Heart right ventricle (tissue), 16 donors: Measurements from ENCODE around the gene FBXL20. TPM values are rescaled to one million over a fixed set of nuclear protein-coding genes. Genes with fewer than 3 reads are reported as not detected.

ENCODE experiments used
- ATAC-seq, 8 donors: fragments of 200-7000 bp; cut with Tn5 transposase; one replicate each; pipeline ENCODE4 v1.9.1; 2020; ENCODE audit warnings: mild to moderate bottlenecking in 8 of 8, moderate library complexity in 8 of 8, moderate number of reproducible peaks in 1 of 8
- DNase-seq, 2 donors: peaks; one replicate each; pipeline ENCODE4 v3.0.0-alpha.2; 2020
- H3K27ac ChIP-seq, 10 donors: fragments of 200-600 bp; sonication (generic) in 2 of 10; one replicate each; pipeline versions ENCODE4 v1.5.0 to v1.8.0; 2020 to 2022; ENCODE audit warnings: mild to moderate bottlenecking in 3 of 10
- H3K27me3 ChIP-seq, 7 donors: fragments of 200-600 bp; one replicate each; pipeline ENCODE4 v1.8.0; 2021 to 2022; ENCODE audit warnings: mild to moderate bottlenecking in 2 of 7
- H3K36me3 ChIP-seq, 9 donors: fragments of 200-600 bp; sonication (generic) in 1 of 9; one replicate each; pipeline versions ENCODE4 v1.5.0 to v1.8.0; 2020 to 2022; ENCODE audit warnings: mild to moderate bottlenecking in 2 of 9
- H3K4me1 ChIP-seq, 9 donors: fragments of 200-600 bp; sonication (generic) in 1 of 9; one replicate each; pipeline versions ENCODE4 v1.5.0 to v1.8.0; 2020 to 2022; ENCODE audit warnings: mild to moderate bottlenecking in 4 of 9
- H3K4me3 ChIP-seq, 10 donors: fragments of 200-600 bp; sonication (generic) in 2 of 10; one replicate each; pipeline versions ENCODE4 v1.5.0 to v1.8.0; 2020 to 2022; ENCODE audit warnings: mild to moderate bottlenecking in 7 of 10, moderate library complexity in 2 of 10
- H3K9me3 ChIP-seq, 11 donors: fragments of 200-600 bp in 10 of 11; sonication (generic) in 2 of 11; one replicate each; pipeline versions ENCODE4 v1.5.0 to v1.8.0; 2013 to 2022; ENCODE audit warnings: mild to moderate bottlenecking in 2 of 11, control low read depth in 1 of 11, moderate library complexity in 1 of 11
- CTCF ChIP-seq, 9 donors: fragments of 200-600 bp; sonication (generic) in 2 of 9; IDR thresholded peaks; one replicate each; pipeline versions ENCODE4 v1.5.0 to v1.8.0; 2021 to 2022; ENCODE audit warnings: antibody characterized with exemption in 9 of 9, mild to moderate bottlenecking in 5 of 9, moderate library complexity in 1 of 9
- WGBS, 2 donors: extraction: QIAGEN DNeasy Blood & Tissue Kit; methylation state at CpG; one replicate each; pipeline ENCODE4 v1.1.7; 2013; ENCODE audit warnings: inconsistent platforms in 1 of 2; 5-methylcytosine and 5-hydroxymethylcytosine counted together
- intact Hi-C, 10 donors: fragments of 100-400 bp; cut with DNase I; formaldehyde crosslinking; loops; one replicate each; pipeline versions ENCODE4 v1.11.1 to v1.14.2; 2022
- polyA plus RNA-seq, 2 donors: library from polyadenylated mRNA; stranded (reverse); fragments of 200-250 nt; gene quantifications; one replicate each; pipeline ENCODE4 v1.2.3, GENCODE V29; 2013
- total RNA-seq, 10 donors: library from RNA; stranded (reverse); fragmentation: NEBNext Ultra II Directional in 3 of 10; extraction: Animal tissue kit (Norgen Biotek cat#: 25700) in 3 of 10; gene quantifications; one replicate each; pipeline versions ENCODE4 v1.2.1 to v1.2.4, GENCODE V29; 2021 to 2023
- donor health status: Arrhythmogenic right ventricular cardiomyopathy.
- donor health status: ischemic (EF 13 %, LVEDD 7.1; RV severe dilation, severe dysfunction).
- donor health status: healthy with polysubstance abuse.
- donor health status: DM: no; HTN: yes; CAD: no.
- donor health status: DM: no; HTN: no; CAD: no.
- donor health status: ischemic (EF 25% LVEDD 6.9; RV normal size, moderate dysfunction).
- donor health status: ischemic (EF 25% LVEDD 5.7; RV mildly dilated, moderate dysfunction).
- donor health status: healthy.
- donor health status: DM: yes; HTN: yes; CAD: no.
- donor health status: Ischemic cardiomyopathy.
- donor health status: ischemic (EF 35%, LVEDD 5.7; RV mildly dilated, moderate dysfunction).
- donor health status: nonischemic (EF 11% LVEDD 7.7; RV severe dilation, severe dysfunction).
- donor health status: DM: yes; HTN: yes; CAD: no.
- donor health status: PGD.
- donor health status: ischemic (EF 29% LVEDD 5.4; RV normal size, mild dysfunction).
- donor health status: nonischemic (EF 23%, LVEDD 6.1; RV moderate dilation, normal function).

FBXL20 gene
- total and polyA plus RNA-seq, 12 donors: 1.7 to 19.7 (median 15.5) TPM

- Histone ChIP-seq H3K27me3 (peaks cover 0 to 26% (median 6%) of the 10 kb centered on the region in 7 donors), H3K9me3 (no peaks in the 10 kb centered on the region), H3K4me3 (no peak overlapping the region), H3K4me1 (peaks cover 0 to 14% (median 4%) of the 10 kb centered on the region in 9 donors), H3K36me3 (no peaks in the 10 kb centered on the region), H3K27ac (peak overlapping the region in 6 of 10 donors; percentile 3 to 63 (median 30))
- TF ChIP-seq CTCF (IDR thresholded peaks at IDR 0.05): no peak
- DNase-seq: peak in 1 of 2 donors; percentile 63
- intact Hi-C loops: no loop called here
- WGBS, 2 donors: 33 to 43% methylated on average over 8 of the region's 8 CpGs
- ATAC-seq: peak; percentile 23 to 83 (median 73)
These were observed 181.7 kb downstream of the FBXL20 start for GRCh38 chr17:39219647-39220154.

- Histone ChIP-seq H3K27ac (no peak overlapping the region), H3K4me3 (no peak overlapping the region), H3K36me3 (no peaks in the 10 kb centered on the region), H3K4me1 (peaks cover 0 to 10% (median 4%) of the 10 kb centered on the region in 9 donors), H3K27me3 (peaks cover 0 to 18% (median 0%) of the 10 kb centered on the region in 7 donors), H3K9me3 (no peaks in the 10 kb centered on the region)
- 69 to 74% methylated on average over 8 of the region's 8 CpGs for WGBS, 2 donors
- ATAC-seq (no peak), DNase-seq (no peak)
- no peak for TF ChIP-seq CTCF (IDR thresholded peaks at IDR 0.05)
- intact Hi-C loops: no loop called here
These were observed 182.5 kb downstream of the FBXL20 start for GRCh38 chr17:39218906-39219305.

- H3K4me3 ChIP-seq: no peak overlapping the region
- no peaks in the 10 kb centered on the region for H3K36me3 ChIP-seq
- H3K9me3 ChIP-seq: no peaks in the 10 kb centered on the region
- H3K4me1 ChIP-seq: peaks cover 0 to 10% (median 4%) of the 10 kb centered on the region in 9 donors
- H3K27me3 ChIP-seq: peaks cover 0 to 10% (median 0%) of the 10 kb centered on the region in 7 donors
- ATAC-seq (no peak), DNase-seq (no peak)
- WGBS, 2 donors: 27 to 28% methylated on average over 24 of the region's 24 CpGs
- intact Hi-C loops: no loop called here
- no peak overlapping the region for H3K27ac ChIP-seq
- no peak for TF ChIP-seq CTCF (IDR thresholded peaks at IDR 0.05)
These were observed 183.6 kb downstream of the FBXL20 start for GRCh38 chr17:39217734-39218369.

GRCh38 chr17:39213852-39214251 lies 187.6 kb downstream of the FBXL20 start:
- no peak overlapping the region for H3K4me3 ChIP-seq
- H3K27ac ChIP-seq: no peak overlapping the region
- no peaks in the 10 kb centered on the region for H3K36me3 ChIP-seq
- no peak for ATAC-seq
- no peak for DNase-seq
- peaks cover 0 to 27% (median 7%) of the 10 kb centered on the region in 7 donors for H3K27me3 ChIP-seq
- no peak for TF ChIP-seq CTCF (IDR thresholded peaks at IDR 0.05)
- peaks cover 9 to 23% (median 16%) of the 10 kb centered on the region in 9 donors for H3K4me1 ChIP-seq
- no peaks in the 10 kb centered on the region for H3K9me3 ChIP-seq
- 79 to 80% methylated on average over 9 of the region's 9 CpGs for WGBS, 2 donors
- intact Hi-C loops: no loop called here
